ENCODE measurements around the gene CFAP43.

Gene CFAP43

GRCh38 chr10:104128214-104128613 lies 104.0 kb downstream of the CFAP43 start:
- DNase-seq (ENCODE audit: low spot score), result no peak

- DNase-seq (ENCODE audit: low spot score), result peak; percentile 41
These were observed 104.8 kb downstream of the CFAP43 start for GRCh38 chr10:104127411-104127810.

- peak; percentile 62 for DNase-seq (ENCODE audit: low spot score)
These were observed 108.8 kb downstream of the CFAP43 start for GRCh38 chr10:104123397-104123796.

GRCh38 chr10:104122225-104123107 lies 109.7 kb downstream of the CFAP43 start:
- DNase-seq (ENCODE audit: low spot score), result peak; percentile 16

GRCh38 chr10:104121485-104122224 lies 110.5 kb downstream of the CFAP43 start, which contains the start of gene SFR1:
TSS of gene SFR1 (plus strand) at chr10:104122171. CDS start at chr10:104122184, 13 bp downstream.
- peak; percentile 99 for DNase-seq (ENCODE audit: low spot score)

GRCh38 chr10:104120903-104121484 lies 111.2 kb downstream of the CFAP43 start:
- DNase-seq (ENCODE audit: low spot score), result peak; percentile 73

GRCh38 chr10:104120512-104120902 lies 111.7 kb downstream of the CFAP43 start:
- DNase-seq (ENCODE audit: low spot score), result no peak

- no peak for DNase-seq (ENCODE audit: low spot score)
These were observed 112.2 kb downstream of the CFAP43 start for GRCh38 chr10:104119996-104120395.

- DNase-seq (ENCODE audit: low spot score), result no peak
These were observed 114.3 kb downstream of the CFAP43 start for GRCh38 chr10:104117839-104118323.

- DNase-seq (ENCODE audit: low spot score), result no peak
These were observed 118.7 kb downstream of the CFAP43 start for GRCh38 chr10:104113376-104113956.

GRCh38 chr10:104109908-104110662 lies 122.1 kb downstream of the CFAP43 start:
- DNase-seq (ENCODE audit: low spot score), result no peak

GRCh38 chr10:104104926-104105325 lies 127.2 kb downstream of the CFAP43 start:
- no peak for DNase-seq (ENCODE audit: low spot score)

- DNase-seq (ENCODE audit: low spot score), result no peak
These were observed 127.7 kb downstream of the CFAP43 start for GRCh38 chr10:104104418-104104817.

GRCh38 chr10:104103956-104104355 lies 128.2 kb downstream of the CFAP43 start:
- no peak for DNase-seq (ENCODE audit: low spot score)

- DNase-seq (ENCODE audit: low spot score), result no peak
These were observed 130.3 kb downstream of the CFAP43 start for GRCh38 chr10:104101902-104102301.

- no peak for DNase-seq (ENCODE audit: low spot score)
These were observed 131.4 kb downstream of the CFAP43 start for GRCh38 chr10:104100795-104101194.

- no peak for DNase-seq (ENCODE audit: low spot score)
These were observed 132.2 kb downstream of the CFAP43 start for GRCh38 chr10:104099941-104100340.

- DNase-seq (ENCODE audit: low spot score), result no peak
These were observed 132.9 kb downstream of the CFAP43 start for GRCh38 chr10:104099269-104099668.

- DNase-seq (ENCODE audit: low spot score), result no peak
These were observed 133.7 kb downstream of the CFAP43 start for GRCh38 chr10:104098358-104098925.

- DNase-seq (ENCODE audit: low spot score), result no peak
These were observed 135.5 kb downstream of the CFAP43 start for GRCh38 chr10:104096692-104097091.

- DNase-seq (ENCODE audit: low spot score), result no peak
These were observed 139.4 kb downstream of the CFAP43 start for GRCh38 chr10:104092749-104093148.
